PC-9 (cell line): ENCODE measurements around the gene UGT2A1.

Experiments used
- CTCF ChIP-seq: fragments of 200-600 bp; sonication (generic); conservative IDR thresholded peaks from 2 replicates; pipeline ENCODE4 v1.6.1; 2017; ENCODE audit warnings: mixed run types, antibody characterized with exemption, mild to moderate bottlenecking, moderate library complexity
- EZH2 ChIP-seq: fragments of 200-600 bp; sonication (generic); IDR thresholded peaks from 2 replicates; pipeline ENCODE4 v1.8.0; 2017; ENCODE audit warnings: antibody characterized with exemption, low read depth

GRCh38 chr4:69653147-69653546, at the start of gene UGT2A1:
- no peak for TF ChIP-seq EZH2
- no peak for TF ChIP-seq CTCF
